ENCODE measurements around the gene TSR3.
A peak's percentile ranks its signal among the peaks of the same experiment; 100 is the strongest.

Gene TSR3

GRCh38 chr16:1315081-1316032 lies 36.3 kb downstream of the TSR3 start:
- no peak overlapping the region for H3K4me3 ChIP-seq (ENCODE audit: low read depth, low read length)
- TF ChIP-seq CTCF (IDR thresholded peaks at IDR 0.05; ENCODE audit: borderline replicate concordance, insufficient read depth, low read depth, low read length) = no peak

GRCh38 chr16:1314399-1315068 lies 37.1 kb downstream of the TSR3 start:
- no peak for TF ChIP-seq CTCF (IDR thresholded peaks at IDR 0.05; ENCODE audit: borderline replicate concordance, insufficient read depth, low read depth, low read length)

GRCh38 chr16:1313721-1314369 lies 37.8 kb downstream of the TSR3 start:
- no peak for TF ChIP-seq CTCF (IDR thresholded peaks at IDR 0.05; ENCODE audit: borderline replicate concordance, insufficient read depth, low read depth, low read length)
- H3K4me3 ChIP-seq (ENCODE audit: low read depth, low read length) = no peak overlapping the region

More at GRCh38 chr16:1314399-1315068, 37.1 kb downstream of the TSR3 start:
- H3K4me3 ChIP-seq (ENCODE audit: low read depth, low read length) = no peak overlapping the region

- H3K4me3 ChIP-seq (ENCODE audit: low read depth, low read length) = no peak overlapping the region
- no peak for TF ChIP-seq CTCF (IDR thresholded peaks at IDR 0.05; ENCODE audit: borderline replicate concordance, insufficient read depth, low read depth, low read length)
These were observed 38.8 kb downstream of the TSR3 start for GRCh38 chr16:1312903-1313302.

- TF ChIP-seq CTCF (IDR thresholded peaks at IDR 0.05; ENCODE audit: borderline replicate concordance, insufficient read depth, low read depth, low read length) = no peak
- no peak overlapping the region for H3K4me3 ChIP-seq (ENCODE audit: low read depth, low read length)
These were observed 39.2 kb downstream of the TSR3 start for GRCh38 chr16:1312467-1312816.

GRCh38 chr16:1311738-1312466 lies 39.8 kb downstream of the TSR3 start:
- TF ChIP-seq CTCF (IDR thresholded peaks at IDR 0.05; ENCODE audit: borderline replicate concordance, insufficient read depth, low read depth, low read length) = no peak
- peak overlapping the region; percentile 69 for H3K4me3 ChIP-seq (ENCODE audit: low read depth, low read length)
